GM21528 (cell line): ENCODE results near the gene SYNE1.
"Not testable (repeated sequence)": the region's sequence is repeated elsewhere in the genome, so short reads cannot be mapped to it uniquely, and the experiment has no call there.

Experiments used
- ATAC-seq: cut with Tn5 transposase; IDR thresholded peaks from one replicate; pipeline ENCODE4 v1.9.1; 2021; ENCODE audit warnings: mild to moderate bottlenecking, moderate library complexity; ENCODE audit not compliant: unreplicated experiment, low FRiP score

The SYNE1 gene

GRCh38 chr6:152632121-152632782, 4.9 kb downstream of the SYNE1 start:
- ATAC-seq, result no peak

DNA sequence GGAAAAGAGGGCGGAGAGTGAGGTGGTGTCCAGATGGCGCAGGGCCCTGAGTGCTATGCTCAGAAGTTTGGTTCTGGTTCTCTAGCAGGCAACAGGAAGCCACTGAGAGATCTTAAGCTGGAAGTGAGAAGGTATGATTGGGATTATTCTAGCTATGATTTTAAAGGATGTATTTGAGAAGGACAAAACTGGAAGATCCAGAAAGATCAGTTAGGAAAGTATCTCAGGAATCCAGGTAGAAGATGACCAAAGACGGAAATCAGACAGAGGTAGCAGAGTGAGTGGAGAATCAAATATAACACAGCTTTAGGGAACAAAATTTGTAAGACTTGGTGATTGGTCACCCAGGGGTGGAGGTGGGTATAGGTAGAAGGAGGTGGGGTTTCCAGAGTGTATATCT, 5.8 kb downstream of the SYNE1 start:
- no peak for ATAC-seq

DNA sequence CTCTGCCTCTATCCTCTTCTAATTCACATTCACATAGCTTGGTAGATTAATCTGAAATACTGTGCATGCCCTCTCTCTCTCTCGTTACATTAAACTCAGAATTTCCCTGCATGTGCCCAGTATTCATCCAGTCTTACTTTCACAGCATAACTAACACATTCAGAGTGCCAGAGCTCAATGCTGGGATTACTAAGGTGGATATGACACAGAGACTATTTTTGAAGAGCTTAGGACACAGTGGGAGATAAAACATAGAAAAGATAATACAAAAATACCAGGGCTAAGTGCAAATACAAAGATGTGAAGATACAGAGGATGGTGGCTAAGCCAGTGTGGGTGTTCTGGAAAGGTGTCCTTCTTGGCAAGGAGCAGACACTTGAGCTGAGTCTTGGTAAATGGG, 6.3 kb downstream of the SYNE1 start:
- no peak for ATAC-seq

GRCh38 chr6:152625213-152625612, 11.9 kb downstream of the SYNE1 start:
- ATAC-seq, result no peak

DNA sequence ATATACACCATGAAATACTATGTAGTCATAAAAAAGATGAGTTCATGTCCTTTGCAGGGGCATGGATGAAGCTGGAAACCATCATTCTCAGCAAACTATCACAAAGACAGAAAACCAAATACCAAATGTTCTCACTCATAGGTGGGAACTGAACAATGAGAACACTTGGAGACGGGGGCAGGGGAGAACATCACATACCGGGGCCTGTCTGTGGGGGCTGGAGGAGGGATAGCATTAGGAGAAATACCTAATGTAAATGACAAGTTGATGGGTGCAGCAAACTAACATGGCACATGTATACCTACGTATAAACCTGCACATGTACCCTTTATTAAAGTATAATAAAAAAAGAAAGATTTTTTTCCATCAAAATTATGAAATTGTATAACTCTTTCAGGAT, 22.4 kb downstream of the SYNE1 start:
- not testable (repeated sequence) for ATAC-seq

DNA sequence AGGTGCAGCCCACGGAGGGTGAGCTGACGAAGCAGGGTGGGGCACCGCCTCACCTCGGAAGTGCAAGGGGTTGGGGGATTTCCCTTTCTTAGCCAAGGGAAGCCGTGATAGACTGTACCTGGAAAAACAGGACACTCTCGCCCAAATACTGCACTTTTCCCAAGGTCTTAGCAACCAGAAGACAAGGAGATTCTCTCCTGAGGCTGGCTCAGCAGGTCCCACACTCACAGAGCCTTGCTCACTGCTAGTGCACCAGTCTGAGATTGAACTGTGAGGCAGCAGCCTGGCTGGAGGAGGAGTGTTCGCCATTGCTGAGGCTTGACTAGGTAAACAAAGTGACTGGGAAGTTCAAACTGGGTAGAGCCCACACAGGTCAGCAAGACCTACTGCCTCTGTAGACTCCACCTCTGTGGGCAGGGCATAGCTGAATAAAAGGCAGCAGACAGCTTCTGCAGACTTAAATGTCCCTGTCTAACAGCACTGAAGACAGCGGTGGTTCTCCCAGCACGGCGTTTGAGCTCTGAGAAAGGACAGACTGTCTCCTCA, 28.0 kb downstream of the SYNE1 start:
- no peak for ATAC-seq

DNA sequence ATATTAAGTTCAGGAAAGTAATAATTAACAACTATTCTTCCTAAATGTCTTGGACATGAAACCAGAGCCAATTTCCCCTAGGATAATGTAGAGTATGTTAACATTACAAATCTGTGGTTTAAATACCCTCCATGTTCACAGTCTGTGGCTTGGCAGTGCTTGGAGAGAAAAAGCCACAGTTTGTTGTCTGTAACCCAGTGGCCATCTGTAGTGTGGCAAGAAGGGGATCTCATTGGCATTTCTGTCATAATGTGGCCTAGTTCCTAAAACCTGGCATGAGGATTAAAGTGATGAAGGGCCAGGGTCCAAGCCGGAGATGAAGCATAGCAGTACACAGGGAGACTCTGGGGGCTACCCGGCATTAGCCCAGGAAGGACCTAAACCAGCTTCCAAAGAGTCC, 31.2 kb downstream of the SYNE1 start:
- ATAC-seq, result no peak

DNA sequence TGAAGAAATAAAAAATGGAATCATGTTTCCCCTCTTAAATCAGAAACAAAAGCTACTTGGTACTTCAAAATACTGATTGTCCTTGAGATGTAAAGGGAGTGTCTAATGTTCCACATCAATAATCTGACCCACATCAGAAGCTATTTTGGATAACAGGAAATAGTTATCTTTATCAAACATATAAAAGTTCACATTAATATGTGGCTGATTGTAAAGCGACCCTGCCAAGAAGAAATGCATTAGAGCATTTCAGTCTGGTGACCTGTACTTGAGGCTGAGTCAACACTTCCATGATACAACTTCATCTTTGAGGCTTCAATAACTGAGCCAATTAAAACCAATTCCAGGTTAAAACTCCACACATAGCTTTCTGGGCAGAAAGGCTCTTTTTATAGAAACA, 31.8 kb downstream of the SYNE1 start:
- ATAC-seq, result no peak

GRCh38 chr6:152603911-152604310, 33.3 kb downstream of the SYNE1 start:
- ATAC-seq, result no peak

DNA sequence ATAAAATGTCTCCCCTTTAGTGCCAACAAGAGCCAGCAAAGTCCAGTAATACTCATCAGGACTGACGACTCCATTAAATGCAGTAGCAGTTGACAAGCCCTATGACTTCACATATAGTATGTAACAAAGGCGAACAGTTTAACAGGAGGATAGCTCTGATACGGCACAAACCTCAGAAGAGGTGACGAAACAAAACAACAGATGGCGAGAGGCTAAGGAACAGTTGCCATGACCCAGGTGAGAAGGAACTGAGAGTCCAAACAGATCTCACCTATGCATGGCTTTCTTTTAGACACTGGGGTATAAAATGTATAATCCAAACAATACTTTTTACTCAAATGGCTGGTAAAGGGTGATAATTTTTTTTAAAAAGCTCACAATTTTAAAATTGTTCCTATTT, 37.1 kb downstream of the SYNE1 start:
- no peak for ATAC-seq

GRCh38 chr6:152598901-152599537, 38.1 kb downstream of the SYNE1 start:
- no peak for ATAC-seq

DNA sequence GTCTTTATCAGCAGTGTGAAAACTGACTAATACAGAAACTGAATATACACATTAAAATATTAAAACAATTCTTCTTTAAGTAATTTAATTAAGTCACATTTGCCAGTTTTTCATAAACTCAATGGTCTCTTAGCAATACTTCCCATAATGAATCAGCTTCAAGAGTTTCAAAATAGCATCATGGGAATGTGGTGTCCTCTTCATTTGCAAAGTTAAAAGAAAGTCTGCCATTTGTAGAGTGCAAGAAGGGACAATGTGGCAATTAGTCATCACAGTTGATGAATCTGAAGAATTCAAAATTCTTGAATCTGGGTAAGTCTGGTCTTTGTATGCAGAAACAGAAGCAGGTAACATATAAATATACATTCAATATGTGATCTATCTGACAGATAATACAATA, 38.7 kb downstream of the SYNE1 start:
- no peak for ATAC-seq

GRCh38 chr6:152596726-152597125, 40.4 kb downstream of the SYNE1 start:
- no peak for ATAC-seq

- ATAC-seq, result no peak
Measured at GRCh38 chr6:152595499-152595898, 41.7 kb downstream of the SYNE1 start.

- ATAC-seq, result no peak
Measured at GRCh38 chr6:152594701-152595100, 42.5 kb downstream of the SYNE1 start.

DNA sequence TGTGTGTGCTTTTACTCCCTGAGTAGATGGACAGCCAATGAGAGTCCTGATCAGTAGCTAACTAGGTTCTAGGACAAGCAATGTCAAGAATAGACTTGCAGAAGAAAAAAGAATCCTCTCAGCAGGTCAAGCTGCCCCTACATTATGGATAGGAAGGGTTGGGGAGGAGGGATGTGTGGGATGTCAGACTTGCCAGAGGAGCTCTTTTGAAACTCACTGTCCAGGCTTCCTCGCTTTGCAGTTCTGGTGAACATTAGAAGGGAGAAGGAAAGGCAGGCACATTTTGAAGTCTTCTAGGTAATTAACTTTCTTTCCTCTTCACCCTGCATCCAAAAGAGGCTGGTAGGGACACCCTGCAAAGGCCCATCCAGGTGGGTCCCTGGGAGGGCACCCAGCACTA, 48.7 kb downstream of the SYNE1 start:
- no peak for ATAC-seq

GRCh38 chr6:152587473-152587872, 49.7 kb downstream of the SYNE1 start:
- no peak for ATAC-seq

DNA sequence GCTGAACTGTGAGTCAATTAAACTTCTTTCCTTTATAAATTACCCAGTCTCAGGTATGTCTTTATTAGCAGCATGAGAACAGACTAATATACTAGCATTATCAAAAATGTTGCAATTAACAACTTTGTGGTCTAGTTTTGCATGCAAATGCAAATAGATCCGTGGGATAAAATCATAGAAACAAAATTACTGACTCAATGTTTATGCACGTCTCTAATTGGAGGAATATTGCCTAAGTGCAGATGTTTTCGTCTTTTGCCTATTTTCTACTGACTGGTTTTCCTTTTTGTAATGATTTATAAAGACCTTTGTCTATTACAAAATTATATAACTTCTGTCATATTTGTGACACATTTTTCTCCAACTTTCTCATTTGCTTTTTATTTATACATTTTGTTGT, 51.9 kb downstream of the SYNE1 start:
- ATAC-seq, result no peak

GRCh38 chr6:152583888-152584287, 53.3 kb downstream of the SYNE1 start:
- ATAC-seq, result no peak

DNA sequence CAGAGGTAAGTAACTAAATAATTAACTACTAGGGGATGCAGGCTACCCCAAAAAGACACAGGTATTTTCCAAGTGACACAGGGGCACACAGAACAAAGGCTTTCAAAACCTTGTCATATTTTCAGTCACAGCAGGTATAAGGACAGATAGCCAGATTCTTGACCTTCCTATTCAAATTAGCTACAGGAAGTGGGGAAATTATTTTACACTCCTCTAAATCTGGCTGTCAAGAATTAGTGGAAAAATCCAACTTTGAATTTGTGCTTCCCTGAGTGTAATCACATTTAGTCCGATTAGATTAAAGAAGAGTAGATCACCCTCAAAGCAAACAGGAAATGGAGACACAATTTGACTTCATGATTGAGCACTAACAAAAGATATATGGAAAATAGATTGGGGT, 60.6 kb downstream of the SYNE1 start:
- no peak for ATAC-seq

- no peak for ATAC-seq
Measured at GRCh38 chr6:152575621-152576150, 61.5 kb downstream of the SYNE1 start.

DNA sequence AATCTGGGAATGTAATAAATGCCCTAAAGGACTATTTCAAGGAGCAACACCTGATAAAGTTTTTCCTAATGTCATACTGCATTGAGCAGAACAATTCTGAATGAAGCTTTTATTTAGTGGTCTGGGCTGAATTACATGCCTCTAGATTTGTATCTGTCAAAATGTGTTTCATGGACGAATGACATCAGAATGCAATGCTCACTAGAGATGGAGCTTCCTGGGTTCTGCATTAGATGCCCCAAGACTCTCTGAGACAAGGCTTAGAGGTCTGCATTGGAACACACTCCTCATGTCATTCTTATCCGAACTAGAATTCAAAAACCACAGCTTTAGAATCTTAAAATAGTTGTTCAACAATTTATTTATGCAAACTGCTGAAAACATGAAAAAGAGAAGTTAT, 62.0 kb downstream of the SYNE1 start:
- no peak for ATAC-seq
